NB4 (cell line): ENCODE measurements around the gene SEMA6D.

Experiments used
- DNase-seq: peaks from one replicate; pipeline ENCODE4 v3.0.0; 2010; ENCODE audit warnings: low read depth
- H3K4me3 ChIP-seq: one replicate; pipeline ENCODE4 v1.5.1; 2011; ENCODE audit warnings: mild to moderate bottlenecking, low read depth, low read length, moderate library complexity
- CTCF ChIP-seq: IDR thresholded peaks from one replicate; pipeline ENCODE4 v1.5.1; 2012; ENCODE audit warnings: low read depth, low read length
- MAX ChIP-seq: IDR thresholded peaks from 2 replicates; pipeline ENCODE4 v1.6.1; 2011; ENCODE audit warnings: low read depth, low read length
- MYC ChIP-seq: IDR thresholded peaks from 2 replicates; pipeline ENCODE4 v1.6.1; 2011; ENCODE audit warnings: low read depth, low read length
- POLR2A ChIP-seq: IDR thresholded peaks from 2 replicates; pipeline ENCODE4 v1.6.1; 2011; ENCODE audit warnings: mild to moderate bottlenecking; ENCODE audit not compliant: insufficient read length; ENCODE audit errors: extremely low read depth

Gene SEMA6D

GRCh38 chr15:47781527-47781926 lies 64.2 kb downstream of the SEMA6D start:
- no peak for TF ChIP-seq CTCF
- TF ChIP-seq MYC = no peak
- no peak for TF ChIP-seq POLR2A
- TF ChIP-seq MAX = no peak
- DNase-seq = no peak
- H3K4me3 ChIP-seq = no peak overlapping the region

GRCh38 chr15:47784820-47785219 lies 67.5 kb downstream of the SEMA6D start:
- no peak overlapping the region for H3K4me3 ChIP-seq
- TF ChIP-seq MAX = no peak

GRCh38 chr15:47786371-47786770 lies 69.1 kb downstream of the SEMA6D start:
- DNase-seq = no peak
- no peak overlapping the region for H3K4me3 ChIP-seq
- no peak for TF ChIP-seq CTCF
- TF ChIP-seq MYC = no peak
- no peak for TF ChIP-seq POLR2A
- TF ChIP-seq MAX = no peak

More at GRCh38 chr15:47784820-47785219, 67.5 kb downstream of the SEMA6D start:
- DNase-seq = no peak

GRCh38 chr15:47787875-47788274 lies 70.6 kb downstream of the SEMA6D start:
- no peak overlapping the region for H3K4me3 ChIP-seq
- DNase-seq = no peak
- TF ChIP-seq MAX (no peak), CTCF (no peak), POLR2A (no peak)

- no peak for TF ChIP-seq MYC
- no peak for TF ChIP-seq POLR2A
- TF ChIP-seq CTCF = no peak
- no peak for TF ChIP-seq MAX
- no peak for DNase-seq
Observed at GRCh38 chr15:47788685-47789084, 71.4 kb downstream of the SEMA6D start.

GRCh38 chr15:47791161-47791560 lies 73.9 kb downstream of the SEMA6D start:
- TF ChIP-seq POLR2A (no peak), MAX (no peak), MYC (no peak), CTCF (no peak)
- no peak for DNase-seq
- no peak overlapping the region for H3K4me3 ChIP-seq

More at GRCh38 chr15:47788685-47789084, 71.4 kb downstream of the SEMA6D start:
- H3K4me3 ChIP-seq = no peak overlapping the region
